WTC11 (cell line): ENCODE data around the gene ALAS1.

Experiments used
- ATF1 ChIP-seq: sonication (generic); formaldehyde crosslinking; IDR thresholded peaks from 2 replicates; pipeline ENCODE4 v1.8.1; 2023; ENCODE audit warnings: mild to moderate bottlenecking, moderate library complexity, missing genetic modification reagents
- CBFB ChIP-seq: sonication (generic); formaldehyde crosslinking; IDR thresholded peaks from 2 replicates; pipeline ENCODE4 v1.8.1; 2022; ENCODE audit warnings: mild to moderate bottlenecking, low read depth, missing genetic modification reagents
- FOXJ3 ChIP-seq: sonication (generic); formaldehyde crosslinking; IDR thresholded peaks from 2 replicates; pipeline ENCODE4 v1.9.0; 2021; ENCODE audit warnings: missing genetic modification reagents, mild to moderate bottlenecking, borderline replicate concordance
- FOXK1 ChIP-seq: sonication (generic); formaldehyde crosslinking; IDR thresholded peaks from 2 replicates; pipeline ENCODE4 v1.8.0; 2022; ENCODE audit warnings: mild to moderate bottlenecking, moderate library complexity, missing genetic modification reagents
- GABPB1 ChIP-seq: sonication (generic); formaldehyde crosslinking; IDR thresholded peaks from 2 replicates; pipeline ENCODE4 v1.8.1; 2023; ENCODE audit warnings: mild to moderate bottlenecking, missing genetic modification reagents
- GRHL2 ChIP-seq: fragments of 250-450 bp; sonication (Bioruptor Pico); IDR thresholded peaks from 2 replicates; pipeline ENCODE4 v1.8.0; 2022; ENCODE audit warnings: mild to moderate bottlenecking, moderate library complexity; ENCODE audit not compliant: insufficient replicate concordance, severe bottlenecking
- NFYB ChIP-seq: sonication (generic); formaldehyde crosslinking; conservative IDR thresholded peaks from 2 replicates; pipeline ENCODE4 v1.8.0; 2022; ENCODE audit warnings: low read depth, missing genetic modification reagents
- ZNF219 ChIP-seq: sonication (generic); formaldehyde crosslinking; IDR thresholded peaks from 2 replicates; pipeline ENCODE4 v1.8.0; 2023; ENCODE audit warnings: missing genetic modification reagents, mild to moderate bottlenecking, borderline replicate concordance
- ZNF396 ChIP-seq: fragments of 250-450 bp; sonication (Bioruptor Pico); IDR thresholded peaks from 2 replicates; pipeline ENCODE4 v1.8.0; 2021; ENCODE audit warnings: mild to moderate bottlenecking, moderate library complexity, borderline replicate concordance
- ZNF416 ChIP-seq: fragments of 250-450 bp; sonication (Bioruptor Pico); IDR thresholded peaks from 2 replicates; pipeline ENCODE4 v1.9.0; 2021; ENCODE audit warnings: mild to moderate bottlenecking, inconsistent platforms
- TF ChIP-seq, protein P1 (sequence below): fragments of 200-600 bp; IDR thresholded peaks from 2 replicates; pipeline ENCODE4 v1.8.0; 2022; ENCODE audit warnings: antibody characterized with exemption
- TF ChIP-seq, protein P2 (sequence below): sonication (generic); formaldehyde crosslinking; IDR thresholded peaks from 2 replicates; pipeline ENCODE4 v1.8.1; 2023; ENCODE audit warnings: mild to moderate bottlenecking, missing genetic modification reagents, moderate library complexity
- TF ChIP-seq, protein P3 (sequence below): sonication (generic); formaldehyde crosslinking; IDR thresholded peaks from 2 replicates; pipeline ENCODE4 v1.8.1; 2022; ENCODE audit warnings: low read depth, missing genetic modification reagents, borderline replicate concordance

DNA sequence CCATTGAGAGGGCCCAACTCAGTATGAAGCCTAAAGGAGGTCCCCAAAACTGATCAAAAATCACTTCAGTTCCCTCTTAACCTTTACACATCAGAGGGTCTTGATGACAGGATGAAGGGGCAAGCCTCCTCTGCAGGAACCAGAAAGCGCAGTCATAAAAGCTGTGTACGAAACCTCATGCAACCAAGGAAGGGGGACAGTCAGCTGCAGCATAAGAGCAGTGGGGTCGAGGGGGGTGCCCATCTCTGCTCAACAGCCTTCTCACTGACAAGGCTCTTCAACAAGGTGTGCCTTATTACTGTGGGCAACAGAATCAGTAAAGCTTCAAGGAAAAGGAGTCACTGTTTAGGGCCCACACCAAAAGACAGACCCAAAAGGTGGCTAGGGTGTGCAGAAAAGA, 47.6 kb upstream of the ALAS1 start:
- no peak for TF ChIP-seq CBFB
- no peak for TF ChIP-seq ZNF219 (CRISPR knock-in tag)
- TF ChIP-seq ZNF416 (CRISPR knock-in tag) = no peak
- TF ChIP-seq, protein P1, sequence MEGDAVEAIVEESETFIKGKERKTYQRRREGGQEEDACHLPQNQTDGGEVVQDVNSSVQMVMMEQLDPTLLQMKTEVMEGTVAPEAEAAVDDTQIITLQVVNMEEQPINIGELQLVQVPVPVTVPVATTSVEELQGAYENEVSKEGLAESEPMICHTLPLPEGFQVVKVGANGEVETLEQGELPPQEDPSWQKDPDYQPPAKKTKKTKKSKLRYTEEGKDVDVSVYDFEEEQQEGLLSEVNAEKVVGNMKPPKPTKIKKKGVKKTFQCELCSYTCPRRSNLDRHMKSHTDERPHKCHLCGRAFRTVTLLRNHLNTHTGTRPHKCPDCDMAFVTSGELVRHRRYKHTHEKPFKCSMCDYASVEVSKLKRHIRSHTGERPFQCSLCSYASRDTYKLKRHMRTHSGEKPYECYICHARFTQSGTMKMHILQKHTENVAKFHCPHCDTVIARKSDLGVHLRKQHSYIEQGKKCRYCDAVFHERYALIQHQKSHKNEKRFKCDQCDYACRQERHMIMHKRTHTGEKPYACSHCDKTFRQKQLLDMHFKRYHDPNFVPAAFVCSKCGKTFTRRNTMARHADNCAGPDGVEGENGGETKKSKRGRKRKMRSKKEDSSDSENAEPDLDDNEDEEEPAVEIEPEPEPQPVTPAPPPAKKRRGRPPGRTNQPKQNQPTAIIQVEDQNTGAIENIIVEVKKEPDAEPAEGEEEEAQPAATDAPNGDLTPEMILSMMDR = no peak
- TF ChIP-seq, protein P2, sequence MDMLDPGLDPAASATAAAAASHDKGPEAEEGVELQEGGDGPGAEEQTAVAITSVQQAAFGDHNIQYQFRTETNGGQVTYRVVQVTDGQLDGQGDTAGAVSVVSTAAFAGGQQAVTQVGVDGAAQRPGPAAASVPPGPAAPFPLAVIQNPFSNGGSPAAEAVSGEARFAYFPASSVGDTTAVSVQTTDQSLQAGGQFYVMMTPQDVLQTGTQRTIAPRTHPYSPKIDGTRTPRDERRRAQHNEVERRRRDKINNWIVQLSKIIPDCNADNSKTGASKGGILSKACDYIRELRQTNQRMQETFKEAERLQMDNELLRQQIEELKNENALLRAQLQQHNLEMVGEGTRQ (CRISPR knock-in tag) = no peak
- TF ChIP-seq, protein P3, sequence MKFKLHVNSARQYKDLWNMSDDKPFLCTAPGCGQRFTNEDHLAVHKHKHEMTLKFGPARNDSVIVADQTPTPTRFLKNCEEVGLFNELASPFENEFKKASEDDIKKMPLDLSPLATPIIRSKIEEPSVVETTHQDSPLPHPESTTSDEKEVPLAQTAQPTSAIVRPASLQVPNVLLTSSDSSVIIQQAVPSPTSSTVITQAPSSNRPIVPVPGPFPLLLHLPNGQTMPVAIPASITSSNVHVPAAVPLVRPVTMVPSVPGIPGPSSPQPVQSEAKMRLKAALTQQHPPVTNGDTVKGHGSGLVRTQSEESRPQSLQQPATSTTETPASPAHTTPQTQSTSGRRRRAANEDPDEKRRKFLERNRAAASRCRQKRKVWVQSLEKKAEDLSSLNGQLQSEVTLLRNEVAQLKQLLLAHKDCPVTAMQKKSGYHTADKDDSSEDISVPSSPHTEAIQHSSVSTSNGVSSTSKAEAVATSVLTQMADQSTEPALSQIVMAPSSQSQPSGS = no peak
- TF ChIP-seq GRHL2 (CRISPR knock-in tag) = no peak
- TF ChIP-seq FOXJ3 (CRISPR knock-in tag) = no peak
- no peak for TF ChIP-seq NFYB (CRISPR knock-in tag)
- TF ChIP-seq GABPB1 (CRISPR knock-in tag) = no peak
- no peak for TF ChIP-seq FOXK1
- TF ChIP-seq ATF1 (CRISPR knock-in tag) = no peak
- TF ChIP-seq ZNF396 (CRISPR knock-in tag) = no peak
